ENCODE measurements around the gene WNK4. TPM values are rescaled to one million over a fixed set of nuclear protein-coding genes. Genes with fewer than 3 reads are reported as not detected.
A peak's percentile ranks its signal among the peaks of the same experiment; 100 is the strongest.

The WNK4 gene
- total and polyA plus RNA-seq, 9 of the 15 experiments (the other 6 are each of a cell fraction or from before 2014, with no cell fraction given): 0.32 to 25.8 (median 4.5) TPM

DNA sequence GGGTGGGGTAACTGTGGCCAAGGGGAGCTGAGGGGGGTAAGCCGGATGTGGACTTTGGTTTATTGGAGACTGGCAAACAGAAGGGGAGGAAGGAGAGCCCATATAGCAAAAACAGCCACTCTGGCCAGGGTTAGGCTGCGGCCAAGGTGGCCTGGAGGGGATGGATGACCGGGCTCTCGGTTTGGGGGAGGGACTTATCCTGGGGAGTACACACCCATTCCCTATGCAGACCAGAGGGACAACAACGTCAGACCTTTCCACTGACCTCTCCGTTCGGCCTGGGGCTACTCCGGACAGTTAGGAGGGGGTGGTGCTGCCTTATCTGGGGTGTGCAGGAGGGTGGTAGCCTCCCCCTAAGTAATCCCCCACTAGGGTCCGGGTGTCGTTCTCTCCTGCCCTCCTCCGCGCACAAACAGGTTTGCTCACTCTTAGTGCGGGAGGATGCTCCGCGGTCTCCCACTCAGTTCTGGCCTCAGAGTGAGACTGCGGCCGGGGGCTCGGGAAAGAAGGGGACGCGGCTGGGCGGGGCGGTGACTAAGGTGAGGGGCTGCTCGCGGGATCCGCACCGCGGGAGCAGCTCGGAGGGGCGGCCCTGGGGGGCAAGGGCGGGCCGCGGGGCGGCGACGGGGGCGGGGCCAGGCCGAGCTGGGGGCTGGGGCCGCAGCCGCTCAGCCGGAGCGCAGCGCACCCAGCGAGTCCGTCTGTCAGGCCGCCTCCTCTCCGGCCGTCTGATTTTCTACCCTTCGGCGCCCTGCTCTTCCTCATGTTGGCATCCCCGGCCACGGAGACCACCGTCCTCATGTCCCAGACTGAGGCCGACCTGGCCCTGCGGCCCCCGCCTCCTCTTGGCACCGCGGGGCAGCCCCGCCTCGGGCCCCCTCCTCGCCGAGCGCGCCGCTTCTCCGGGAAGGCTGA, at the start of gene WNK4 (continued):
- TF ChIP-seq, protein P1, sequence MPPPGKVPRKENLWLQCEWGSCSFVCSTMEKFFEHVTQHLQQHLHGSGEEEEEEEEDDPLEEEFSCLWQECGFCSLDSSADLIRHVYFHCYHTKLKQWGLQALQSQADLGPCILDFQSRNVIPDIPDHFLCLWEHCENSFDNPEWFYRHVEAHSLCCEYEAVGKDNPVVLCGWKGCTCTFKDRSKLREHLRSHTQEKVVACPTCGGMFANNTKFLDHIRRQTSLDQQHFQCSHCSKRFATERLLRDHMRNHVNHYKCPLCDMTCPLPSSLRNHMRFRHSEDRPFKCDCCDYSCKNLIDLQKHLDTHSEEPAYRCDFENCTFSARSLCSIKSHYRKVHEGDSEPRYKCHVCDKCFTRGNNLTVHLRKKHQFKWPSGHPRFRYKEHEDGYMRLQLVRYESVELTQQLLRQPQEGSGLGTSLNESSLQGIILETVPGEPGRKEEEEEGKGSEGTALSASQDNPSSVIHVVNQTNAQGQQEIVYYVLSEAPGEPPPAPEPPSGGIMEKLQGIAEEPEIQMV (tag; conservative IDR thresholded peaks at IDR 0.05; ENCODE audit: low read depth): peak; percentile 91
- TF ChIP-seq BMI1 (IDR thresholded peaks at IDR 0.05; ENCODE audit: low read length) (no peak), FOXJ3 (CRISPR knock-in tag; IDR thresholded peaks at IDR 0.05) (no peak), ZNF707 (CRISPR knock-in tag; conservative IDR thresholded peaks at IDR 0.05) (no peak), ARHGAP35 (IDR thresholded peaks at IDR 0.05; ENCODE audit: partially characterized antibody) (no peak), HNRNPLL (IDR thresholded peaks at IDR 0.05; ENCODE audit: low read depth, low read length, poor library complexity, severe bottlenecking) (no peak), ELF4 (CRISPR knock-in tag; IDR thresholded peaks at IDR 0.05) (0 out of 2 replicates have a peak, but pooled peaks have one; percentile 20), HEY1 (CRISPR knock-in tag; IDR thresholded peaks at IDR 0.05; ENCODE audit: borderline replicate concordance) (no peak), POLR2AphosphoS2 (IDR thresholded peaks at IDR 0.05; ENCODE audit: low read length) (no peak; the same call in 1 of the 2 replicates), ETV5 (CRISPR knock-in tag; IDR thresholded peaks at IDR 0.05; ENCODE audit: low read depth) (no peak), SMAD4 (CRISPR knock-in tag; conservative IDR thresholded peaks at IDR 0.05) (peak; percentile 76), ZNF699 (CRISPR knock-in tag; IDR thresholded peaks at IDR 0.05; ENCODE audit: insufficient replicate concordance) (no peak), DACH1 (IDR thresholded peaks at IDR 0.05; ENCODE audit: partially characterized antibody) (no peak), CREB1 (IDR thresholded peaks at IDR 0.05) (peak; percentile 80), CREB1 (CRISPR knock-in tag; IDR thresholded peaks at IDR 0.05) (peak; percentile 35; the same call in 1 of the 2 replicates)
- TF ChIP-seq, protein P2, sequence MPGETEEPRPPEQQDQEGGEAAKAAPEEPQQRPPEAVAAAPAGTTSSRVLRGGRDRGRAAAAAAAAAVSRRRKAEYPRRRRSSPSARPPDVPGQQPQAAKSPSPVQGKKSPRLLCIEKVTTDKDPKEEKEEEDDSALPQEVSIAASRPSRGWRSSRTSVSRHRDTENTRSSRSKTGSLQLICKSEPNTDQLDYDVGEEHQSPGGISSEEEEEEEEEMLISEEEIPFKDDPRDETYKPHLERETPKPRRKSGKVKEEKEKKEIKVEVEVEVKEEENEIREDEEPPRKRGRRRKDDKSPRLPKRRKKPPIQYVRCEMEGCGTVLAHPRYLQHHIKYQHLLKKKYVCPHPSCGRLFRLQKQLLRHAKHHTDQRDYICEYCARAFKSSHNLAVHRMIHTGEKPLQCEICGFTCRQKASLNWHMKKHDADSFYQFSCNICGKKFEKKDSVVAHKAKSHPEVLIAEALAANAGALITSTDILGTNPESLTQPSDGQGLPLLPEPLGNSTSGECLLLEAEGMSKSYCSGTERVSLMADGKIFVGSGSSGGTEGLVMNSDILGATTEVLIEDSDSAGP (CRISPR knock-in tag; IDR thresholded peaks at IDR 0.05): no peak
- TF ChIP-seq, protein P3, sequence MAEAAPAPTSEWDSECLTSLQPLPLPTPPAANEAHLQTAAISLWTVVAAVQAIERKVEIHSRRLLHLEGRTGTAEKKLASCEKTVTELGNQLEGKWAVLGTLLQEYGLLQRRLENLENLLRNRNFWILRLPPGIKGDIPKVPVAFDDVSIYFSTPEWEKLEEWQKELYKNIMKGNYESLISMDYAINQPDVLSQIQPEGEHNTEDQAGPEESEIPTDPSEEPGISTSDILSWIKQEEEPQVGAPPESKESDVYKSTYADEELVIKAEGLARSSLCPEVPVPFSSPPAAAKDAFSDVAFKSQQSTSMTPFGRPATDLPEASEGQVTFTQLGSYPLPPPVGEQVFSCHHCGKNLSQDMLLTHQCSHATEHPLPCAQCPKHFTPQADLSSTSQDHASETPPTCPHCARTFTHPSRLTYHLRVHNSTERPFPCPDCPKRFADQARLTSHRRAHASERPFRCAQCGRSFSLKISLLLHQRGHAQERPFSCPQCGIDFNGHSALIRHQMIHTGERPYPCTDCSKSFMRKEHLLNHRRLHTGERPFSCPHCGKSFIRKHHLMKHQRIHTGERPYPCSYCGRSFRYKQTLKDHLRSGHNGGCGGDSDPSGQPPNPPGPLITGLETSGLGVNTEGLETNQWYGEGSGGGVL (CRISPR knock-in tag; IDR thresholded peaks at IDR 0.05): no peak
- TF ChIP-seq, protein P4, sequence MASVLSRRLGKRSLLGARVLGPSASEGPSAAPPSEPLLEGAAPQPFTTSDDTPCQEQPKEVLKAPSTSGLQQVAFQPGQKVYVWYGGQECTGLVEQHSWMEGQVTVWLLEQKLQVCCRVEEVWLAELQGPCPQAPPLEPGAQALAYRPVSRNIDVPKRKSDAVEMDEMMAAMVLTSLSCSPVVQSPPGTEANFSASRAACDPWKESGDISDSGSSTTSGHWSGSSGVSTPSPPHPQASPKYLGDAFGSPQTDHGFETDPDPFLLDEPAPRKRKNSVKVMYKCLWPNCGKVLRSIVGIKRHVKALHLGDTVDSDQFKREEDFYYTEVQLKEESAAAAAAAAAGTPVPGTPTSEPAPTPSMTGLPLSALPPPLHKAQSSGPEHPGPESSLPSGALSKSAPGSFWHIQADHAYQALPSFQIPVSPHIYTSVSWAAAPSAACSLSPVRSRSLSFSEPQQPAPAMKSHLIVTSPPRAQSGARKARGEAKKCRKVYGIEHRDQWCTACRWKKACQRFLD (CRISPR knock-in tag; IDR thresholded peaks at IDR 0.05): no peak
- TF ChIP-seq, protein P5, sequence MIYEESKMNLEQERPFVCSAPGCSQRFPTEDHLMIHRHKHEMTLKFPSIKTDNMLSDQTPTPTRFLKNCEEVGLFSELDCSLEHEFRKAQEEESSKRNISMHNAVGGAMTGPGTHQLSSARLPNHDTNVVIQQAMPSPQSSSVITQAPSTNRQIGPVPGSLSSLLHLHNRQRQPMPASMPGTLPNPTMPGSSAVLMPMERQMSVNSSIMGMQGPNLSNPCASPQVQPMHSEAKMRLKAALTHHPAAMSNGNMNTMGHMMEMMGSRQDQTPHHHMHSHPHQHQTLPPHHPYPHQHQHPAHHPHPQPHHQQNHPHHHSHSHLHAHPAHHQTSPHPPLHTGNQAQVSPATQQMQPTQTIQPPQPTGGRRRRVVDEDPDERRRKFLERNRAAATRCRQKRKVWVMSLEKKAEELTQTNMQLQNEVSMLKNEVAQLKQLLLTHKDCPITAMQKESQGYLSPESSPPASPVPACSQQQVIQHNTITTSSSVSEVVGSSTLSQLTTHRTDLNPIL (CRISPR knock-in tag; IDR thresholded peaks at IDR 0.05): no peak

Measured in K562 (cell line).